Upper lobe of left lung (tissue), 4 donors: Measurements from ENCODE around the gene PLOD1.

Experiments used
- CTCF ChIP-seq, 6 experiments: fragments of 450-650 bp in 4 of 6; fragments of 200-600 bp in 2 of 6; sonication (generic) in 2 of 6; IDR thresholded peaks; one replicate each; pipeline ENCODE4 v1.5.1; 2016 to 2019; ENCODE audit warnings: antibody characterized with exemption in 6 of 6
- EP300 ChIP-seq, 4 donors: sonication (generic); formaldehyde crosslinking; IDR thresholded peaks; one replicate each; pipeline ENCODE4 v1.5.1; 2017; ENCODE audit warnings: antibody characterized with exemption in 4 of 4, control low read depth in 2 of 4
- POLR2A ChIP-seq, 4 donors: fragments of 450-650 bp; IDR thresholded peaks; one replicate each; pipeline ENCODE4 v1.5.1; 2016 to 2017; ENCODE audit warnings: antibody characterized with exemption in 4 of 4, mild to moderate bottlenecking in 2 of 4
- POLR2AphosphoS5 ChIP-seq, 2 donors: sonication (generic); formaldehyde crosslinking; IDR thresholded peaks; one replicate each; pipeline ENCODE4 v1.5.1; 2017; ENCODE audit warnings: antibody characterized with exemption in 2 of 2

- no peak for TF ChIP-seq CTCF (IDR thresholded peaks at IDR 0.05)
- TF ChIP-seq POLR2A (IDR thresholded peaks at IDR 0.05): no peak
- TF ChIP-seq POLR2AphosphoS5 (IDR thresholded peaks at IDR 0.05): no peak
- TF ChIP-seq EP300 (IDR thresholded peaks at IDR 0.05): no peak
Measured at GRCh38 chr1:11923827-11924113, 10.7 kb upstream of the PLOD1 start.
